ENCODE results near the gene ASGR2. TPM values are rescaled to one million over a fixed set of nuclear protein-coding genes. Genes with fewer than 3 reads are reported as not detected.

ASGR2 gene
- total and polyA plus RNA-seq, 2 of the 13 experiments (the other 11 are each of a cell fraction or from before 2014, with no cell fraction given) = 320 to 754 TPM

GRCh38 chr17:7133424-7133823 is 18.8 kb upstream of the ASGR2 start (continued):
- TF ChIP-seq SP4 (CRISPR knock-in tag; IDR thresholded peaks at IDR 0.05) (no peak), HDAC1 (CRISPR knock-in tag; IDR thresholded peaks at IDR 0.05) (no peak), ZBTB33 (CRISPR knock-in tag; IDR thresholded peaks at IDR 0.05) (peak; percentile 92), ZNF17 (CRISPR knock-in tag; IDR thresholded peaks at IDR 0.05) (no peak), SAP130 (CRISPR knock-in tag; IDR thresholded peaks at IDR 0.05; ENCODE audit: low read depth) (peak; percentile 35; the same call in 1 of the 2 replicates), ZBTB21 (CRISPR knock-in tag; IDR thresholded peaks at IDR 0.05) (no peak), CENPX (CRISPR knock-in tag; IDR thresholded peaks at IDR 0.05) (no peak), ZNF83 (CRISPR knock-in tag; IDR thresholded peaks at IDR 0.05; ENCODE audit: borderline replicate concordance) (no peak), RBFOX2 (IDR thresholded peaks at IDR 0.05; ENCODE audit: low read depth, low read length) (no peak), SMAD1 (CRISPR knock-in tag; IDR thresholded peaks at IDR 0.05; ENCODE audit: borderline replicate concordance, low read depth) (no peak), XRCC5 (optimal IDR thresholded peaks at IDR 0.05; ENCODE audit: low read length) (peak; percentile 61), GLMP (CRISPR knock-in tag; IDR thresholded peaks at IDR 0.05; ENCODE audit: borderline replicate concordance) (no peak), TFDP1 (CRISPR knock-in tag; IDR thresholded peaks at IDR 0.05; ENCODE audit: borderline replicate concordance) (peak; percentile 23; the same call in 1 of the 2 replicates), ZSCAN12 (CRISPR knock-in tag; IDR thresholded peaks at IDR 0.05) (no peak), ZNF121 (CRISPR knock-in tag; IDR thresholded peaks at IDR 0.05) (no peak)
- TF ChIP-seq, protein P1, sequence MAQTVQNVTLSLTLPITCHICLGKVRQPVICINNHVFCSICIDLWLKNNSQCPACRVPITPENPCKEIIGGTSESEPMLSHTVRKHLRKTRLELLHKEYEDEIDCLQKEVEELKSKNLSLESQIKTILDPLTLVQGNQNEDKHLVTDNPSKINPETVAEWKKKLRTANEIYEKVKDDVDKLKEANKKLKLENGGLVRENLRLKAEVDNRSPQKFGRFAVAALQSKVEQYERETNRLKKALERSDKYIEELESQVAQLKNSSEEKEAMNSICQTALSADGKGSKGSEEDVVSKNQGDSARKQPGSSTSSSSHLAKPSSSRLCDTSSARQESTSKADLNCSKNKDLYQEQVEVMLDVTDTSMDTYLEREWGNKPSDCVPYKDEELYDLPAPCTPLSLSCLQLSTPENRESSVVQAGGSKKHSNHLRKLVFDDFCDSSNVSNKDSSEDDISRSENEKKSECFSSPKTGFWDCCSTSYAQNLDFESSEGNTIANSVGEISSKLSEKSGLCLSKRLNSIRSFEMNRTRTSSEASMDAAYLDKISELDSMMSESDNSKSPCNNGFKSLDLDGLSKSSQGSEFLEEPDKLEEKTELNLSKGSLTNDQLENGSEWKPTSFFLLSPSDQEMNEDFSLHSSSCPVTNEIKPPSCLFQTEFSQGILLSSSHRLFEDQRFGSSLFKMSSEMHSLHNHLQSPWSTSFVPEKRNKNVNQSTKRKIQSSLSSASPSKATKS (CRISPR knock-in tag; IDR thresholded peaks at IDR 0.05) = no peak
- TF ChIP-seq, protein P2, sequence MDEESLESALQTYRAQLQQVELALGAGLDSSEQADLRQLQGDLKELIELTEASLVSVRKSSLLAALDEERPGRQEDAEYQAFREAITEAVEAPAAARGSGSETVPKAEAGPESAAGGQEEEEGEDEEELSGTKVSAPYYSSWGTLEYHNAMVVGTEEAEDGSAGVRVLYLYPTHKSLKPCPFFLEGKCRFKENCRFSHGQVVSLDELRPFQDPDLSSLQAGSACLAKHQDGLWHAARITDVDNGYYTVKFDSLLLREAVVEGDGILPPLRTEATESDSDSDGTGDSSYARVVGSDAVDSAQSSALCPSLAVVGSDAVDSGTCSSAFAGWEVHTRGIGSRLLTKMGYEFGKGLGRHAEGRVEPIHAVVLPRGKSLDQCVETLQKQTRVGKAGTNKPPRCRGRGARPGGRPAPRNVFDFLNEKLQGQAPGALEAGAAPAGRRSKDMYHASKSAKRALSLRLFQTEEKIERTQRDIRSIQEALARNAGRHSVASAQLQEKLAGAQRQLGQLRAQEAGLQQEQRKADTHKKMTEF (CRISPR knock-in tag; IDR thresholded peaks at IDR 0.05) = 0 out of 2 replicates have a peak, but pooled peaks have one; percentile 23
- TF ChIP-seq, protein P3, sequence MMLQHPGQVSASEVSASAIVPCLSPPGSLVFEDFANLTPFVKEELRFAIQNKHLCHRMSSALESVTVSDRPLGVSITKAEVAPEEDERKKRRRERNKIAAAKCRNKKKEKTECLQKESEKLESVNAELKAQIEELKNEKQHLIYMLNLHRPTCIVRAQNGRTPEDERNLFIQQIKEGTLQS (CRISPR knock-in tag; IDR thresholded peaks at IDR 0.05) = no peak
- TF ChIP-seq, protein P4, sequence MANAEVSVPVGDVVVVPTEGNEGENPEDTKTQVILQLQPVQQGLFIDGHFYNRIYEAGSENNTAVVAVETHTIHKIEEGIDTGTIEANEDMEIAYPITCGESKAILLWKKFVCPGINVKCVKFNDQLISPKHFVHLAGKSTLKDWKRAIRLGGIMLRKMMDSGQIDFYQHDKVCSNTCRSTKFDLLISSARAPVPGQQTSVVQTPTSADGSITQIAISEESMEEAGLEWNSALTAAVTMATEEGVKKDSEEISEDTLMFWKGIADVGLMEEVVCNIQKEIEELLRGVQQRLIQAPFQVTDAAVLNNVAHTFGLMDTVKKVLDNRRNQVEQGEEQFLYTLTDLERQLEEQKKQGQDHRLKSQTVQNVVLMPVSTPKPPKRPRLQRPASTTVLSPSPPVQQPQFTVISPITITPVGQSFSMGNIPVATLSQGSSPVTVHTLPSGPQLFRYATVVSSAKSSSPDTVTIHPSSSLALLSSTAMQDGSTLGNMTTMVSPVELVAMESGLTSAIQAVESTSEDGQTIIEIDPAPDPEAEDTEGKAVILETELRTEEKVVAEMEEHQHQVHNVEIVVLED (CRISPR knock-in tag; IDR thresholded peaks at IDR 0.05; ENCODE audit: borderline replicate concordance) = no peak
